Choroid plexus epithelial cell (primary cell): Measurements from ENCODE around the gene RNF157.
"Not testable (repeated sequence)": the region's sequence is repeated elsewhere in the genome, so short reads cannot be mapped to it uniquely, and the experiment has no call there.

Experiments
- DNase-seq: peaks from one replicate; pipeline ENCODE4 v3.0.0-alpha.2; 2010; ENCODE audit warnings: low read depth
- H3K4me3 ChIP-seq: 2 replicates; pipeline ENCODE4 v1.5.1; 2011; ENCODE audit warnings: low read depth, mild to moderate bottlenecking, control low read depth, low read length, moderate library complexity
- CTCF ChIP-seq: conservative IDR thresholded peaks from 2 replicates; pipeline ENCODE4 v1.5.1; 2011; ENCODE audit warnings: low read depth, mild to moderate bottlenecking, control low read depth, inconsistent platforms, low read length, moderate library complexity

RNF157 gene

GRCh38 chr17:76188213-76189016 lies 51.9 kb downstream of the RNF157 start:
- no peak for TF ChIP-seq CTCF
- H3K4me3 ChIP-seq, result no peak overlapping the region
- DNase-seq, result no peak

GRCh38 chr17:76186774-76187173 lies 53.5 kb downstream of the RNF157 start:
- not testable (repeated sequence) for H3K4me3 ChIP-seq, DNase-seq

DNA sequence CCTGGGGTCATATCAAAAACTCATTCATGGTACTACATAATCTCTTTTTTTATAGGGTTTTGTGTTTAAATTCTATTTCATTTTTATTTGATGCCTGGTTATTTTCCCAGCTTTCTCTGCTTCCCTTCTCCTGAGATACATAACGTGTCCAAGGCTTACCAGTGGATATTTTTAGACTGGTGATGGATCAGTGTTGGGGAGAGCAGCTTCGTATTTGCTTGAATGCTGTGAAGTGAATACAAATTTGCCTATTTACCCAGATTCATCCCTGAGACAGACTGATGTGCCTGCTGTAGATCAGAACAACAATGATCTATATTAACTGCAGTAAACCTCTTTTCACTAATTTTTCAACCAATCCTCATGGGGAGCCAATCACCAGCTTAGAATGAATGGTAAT lies 56.0 kb downstream of the RNF157 start:
- TF ChIP-seq CTCF, result no peak
- no peak for DNase-seq
- H3K4me3 ChIP-seq, result no peak overlapping the region

DNA sequence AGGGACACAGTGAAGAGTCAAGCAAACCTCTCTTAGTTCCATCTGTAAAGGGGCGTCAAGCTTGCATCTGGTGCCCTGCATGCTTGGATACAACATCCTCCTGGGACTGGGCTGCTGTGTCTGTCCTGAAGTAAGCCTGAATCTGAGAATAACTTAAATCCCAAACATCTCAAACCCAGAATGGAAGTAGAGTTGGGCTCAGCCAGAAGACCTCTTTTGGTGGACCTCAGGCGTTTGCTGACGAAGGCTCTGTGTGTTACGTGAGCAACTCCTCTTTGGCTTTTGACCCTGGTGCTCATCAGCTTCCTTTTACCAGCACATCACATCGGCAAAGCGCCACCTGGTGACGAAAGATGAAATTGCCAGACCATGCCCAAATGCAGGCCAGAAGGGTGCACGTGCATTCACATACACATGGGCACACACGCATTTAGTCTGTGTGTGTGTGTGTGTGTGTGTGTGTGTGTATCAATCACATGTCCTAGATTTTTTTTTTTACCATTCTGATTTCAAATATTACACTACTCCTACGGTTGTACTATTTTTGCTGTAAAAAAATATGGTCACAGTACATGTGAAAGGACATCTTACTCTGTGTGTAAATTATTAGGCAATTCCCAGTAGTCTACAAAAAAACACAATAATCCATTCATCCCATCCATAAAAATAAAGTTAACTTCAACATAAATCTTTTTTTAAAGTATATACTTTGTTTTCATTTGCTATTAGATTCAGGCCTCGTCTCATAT lies 58.1 kb downstream of the RNF157 start:
- TF ChIP-seq CTCF, result peak; percentile 94
- no peak overlapping the region for H3K4me3 ChIP-seq
- peak; percentile 93 for DNase-seq

DNA sequence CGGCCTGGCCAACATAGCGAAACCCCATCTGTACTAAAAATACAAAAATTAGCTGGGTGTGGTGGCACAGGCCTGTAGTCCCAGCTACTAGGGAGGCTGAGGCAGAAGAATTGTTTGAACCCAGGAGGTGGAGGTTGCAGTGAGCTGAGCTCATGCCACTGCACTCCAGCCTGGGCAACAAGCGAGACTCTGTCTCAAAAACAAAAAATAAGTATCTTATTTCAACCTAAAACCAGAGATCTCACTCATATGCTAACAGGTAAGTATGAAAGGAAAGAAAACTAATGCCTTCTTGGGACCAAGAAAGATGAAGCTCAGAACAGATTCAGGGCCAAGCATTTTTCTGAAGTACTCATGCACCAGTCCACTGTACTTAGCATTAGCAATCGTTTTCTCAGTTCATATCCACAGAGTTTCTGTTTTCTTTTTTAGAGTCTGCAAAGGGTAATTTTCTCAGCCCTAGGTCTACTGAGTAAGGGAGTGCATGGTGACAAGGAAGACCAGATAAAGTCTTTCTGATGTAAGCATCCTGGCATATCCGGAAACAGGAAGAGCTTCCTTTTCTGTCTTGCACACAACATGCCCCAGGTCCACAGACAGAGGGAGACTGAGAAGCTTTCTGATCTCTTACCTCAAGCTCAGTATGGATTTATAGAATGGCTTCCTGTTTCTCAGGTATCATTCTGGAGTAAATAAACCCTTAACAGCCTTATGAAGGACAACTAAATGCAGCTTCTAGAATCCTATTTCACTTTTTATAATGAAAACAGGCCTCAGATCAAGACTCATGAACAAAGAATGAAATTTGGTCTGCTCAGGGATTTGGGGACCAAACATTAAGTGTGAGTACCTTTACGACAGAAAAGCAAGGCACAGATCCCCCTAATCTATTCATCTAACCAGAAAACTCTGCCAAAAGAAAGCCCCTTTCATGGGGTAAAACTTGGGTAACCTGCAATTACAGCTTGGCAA lies 60.5 kb downstream of the RNF157 start:
- peak; percentile 40 for TF ChIP-seq CTCF
- H3K4me3 ChIP-seq, result no peak overlapping the region

GRCh38 chr17:76178124-76178523 lies 62.2 kb downstream of the RNF157 start:
- H3K4me3 ChIP-seq, result no peak overlapping the region
- no peak for TF ChIP-seq CTCF
- no peak for DNase-seq

More for the DNA sequence above, 60.5 kb downstream of the RNF157 start:
- peak; percentile 50 for DNase-seq
